ENCODE results near the gene STX19. TPM values are rescaled to one million over a fixed set of nuclear protein-coding genes. Genes with fewer than 3 reads are reported as not detected.

STX19 gene
- total RNA-seq, 4 donors from 2014 or later: 7.0 to 13.0 (median 10.3) TPM; not detected in 1

- TF ChIP-seq POLR2A (IDR thresholded peaks at IDR 0.05): no peak
- TF ChIP-seq, protein P1, sequence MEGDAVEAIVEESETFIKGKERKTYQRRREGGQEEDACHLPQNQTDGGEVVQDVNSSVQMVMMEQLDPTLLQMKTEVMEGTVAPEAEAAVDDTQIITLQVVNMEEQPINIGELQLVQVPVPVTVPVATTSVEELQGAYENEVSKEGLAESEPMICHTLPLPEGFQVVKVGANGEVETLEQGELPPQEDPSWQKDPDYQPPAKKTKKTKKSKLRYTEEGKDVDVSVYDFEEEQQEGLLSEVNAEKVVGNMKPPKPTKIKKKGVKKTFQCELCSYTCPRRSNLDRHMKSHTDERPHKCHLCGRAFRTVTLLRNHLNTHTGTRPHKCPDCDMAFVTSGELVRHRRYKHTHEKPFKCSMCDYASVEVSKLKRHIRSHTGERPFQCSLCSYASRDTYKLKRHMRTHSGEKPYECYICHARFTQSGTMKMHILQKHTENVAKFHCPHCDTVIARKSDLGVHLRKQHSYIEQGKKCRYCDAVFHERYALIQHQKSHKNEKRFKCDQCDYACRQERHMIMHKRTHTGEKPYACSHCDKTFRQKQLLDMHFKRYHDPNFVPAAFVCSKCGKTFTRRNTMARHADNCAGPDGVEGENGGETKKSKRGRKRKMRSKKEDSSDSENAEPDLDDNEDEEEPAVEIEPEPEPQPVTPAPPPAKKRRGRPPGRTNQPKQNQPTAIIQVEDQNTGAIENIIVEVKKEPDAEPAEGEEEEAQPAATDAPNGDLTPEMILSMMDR (IDR thresholded peaks at IDR 0.05): no peak
- H3K9me3 ChIP-seq: no peaks in the 10 kb centered on the region
- H3K4me1 ChIP-seq: no peaks in the 10 kb centered on the region
- no peak for DNase-seq
- H3K4me3 ChIP-seq: no peak overlapping the region
- no peak overlapping the region for H3K27ac ChIP-seq
- peaks cover 0 to 10% (median 0%) of the 10 kb centered on the region in 3 donors for H3K36me3 ChIP-seq
- H3K27me3 ChIP-seq: no peaks in the 10 kb centered on the region
Observed at GRCh38 chr3:94043285-94043684, 14.9 kb upstream of the STX19 start.

DNA sequence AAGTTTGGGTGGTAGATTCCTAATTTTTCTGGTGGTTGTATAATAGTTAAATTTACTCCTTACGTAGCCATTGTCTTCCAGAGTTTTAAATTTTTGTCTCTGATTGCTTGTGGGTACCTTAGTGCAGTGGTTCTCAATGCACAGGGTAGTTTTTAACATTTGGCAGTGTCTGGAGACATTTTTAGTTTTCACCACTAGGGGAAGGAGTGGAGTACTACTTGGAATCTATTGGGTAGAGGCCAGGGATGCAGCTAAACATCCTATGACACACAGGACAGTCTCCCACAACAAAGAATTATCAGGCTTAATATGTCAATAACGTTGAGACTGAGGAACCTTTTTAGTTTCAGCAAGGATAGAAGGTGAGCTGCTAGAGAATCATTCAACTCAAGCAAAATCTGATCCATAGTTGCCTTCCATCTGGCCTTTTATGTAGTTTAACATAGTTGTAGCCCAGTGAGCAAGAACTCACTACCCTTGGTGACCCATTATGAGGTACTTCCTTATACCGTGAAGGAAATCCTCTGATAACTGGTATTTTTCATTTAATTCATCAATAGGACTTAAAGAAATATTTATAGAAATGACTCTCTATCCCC lies 8.6 kb upstream of the STX19 start:
- no peak overlapping the region for H3K27ac ChIP-seq
- no peak overlapping the region for H3K4me3 ChIP-seq
- DNase-seq: no peak
- TF ChIP-seq, protein P1 (IDR thresholded peaks at IDR 0.05): peak in 4 of 6 experiments; percentile 39 to 60 (median 48)
- no peak for TF ChIP-seq POLR2A (IDR thresholded peaks at IDR 0.05)
- no peaks in the 10 kb centered on the region for H3K27me3 ChIP-seq
- no peaks in the 10 kb centered on the region for H3K4me1 ChIP-seq
- no peaks in the 10 kb centered on the region for H3K9me3 ChIP-seq
- no peaks in the 10 kb centered on the region for H3K36me3 ChIP-seq

GRCh38 chr3:94026623-94027022 lies 1.8 kb downstream of the STX19 start:
- no peaks in the 10 kb centered on the region for H3K4me1 ChIP-seq
- no peaks in the 10 kb centered on the region for H3K9me3 ChIP-seq
- H3K27me3 ChIP-seq: no peaks in the 10 kb centered on the region
- no peak for DNase-seq
- peak overlapping the region in 2 of 4 donors; percentile 46 to 47 for H3K4me3 ChIP-seq
- peak overlapping the region in 3 of 4 donors; percentile 25 to 78 (median 65) for H3K27ac ChIP-seq
- no peaks in the 10 kb centered on the region for H3K36me3 ChIP-seq
- TF ChIP-seq, protein P1 (IDR thresholded peaks at IDR 0.05): peak in 1 of 6 experiments; percentile 8
- TF ChIP-seq POLR2A (IDR thresholded peaks at IDR 0.05): no peak

DNA sequence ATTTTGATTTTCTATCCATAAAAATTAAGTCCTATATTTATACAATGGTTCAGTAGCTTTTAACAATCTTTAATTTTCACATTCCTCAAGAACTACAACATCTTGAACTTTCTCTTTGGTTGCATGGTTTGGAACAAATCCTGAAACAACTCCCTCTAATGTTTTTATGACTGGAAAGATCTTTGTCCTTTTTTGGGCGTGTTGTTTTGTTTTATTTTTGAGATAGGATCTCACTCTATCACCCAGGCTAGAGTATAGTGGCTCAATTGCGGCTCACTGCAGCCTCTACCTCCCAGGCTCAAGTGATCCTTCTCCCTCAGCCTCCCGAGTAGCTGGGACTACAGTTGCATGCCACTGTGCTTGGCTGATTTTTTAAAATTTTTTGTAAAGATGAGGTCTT lies 4.0 kb downstream of the STX19 start:
- no peak for TF ChIP-seq POLR2A (IDR thresholded peaks at IDR 0.05)
- TF ChIP-seq, protein P1 (IDR thresholded peaks at IDR 0.05): no peak
- DNase-seq: peak in 1 of 3 donors; percentile 48
- Histone ChIP-seq H3K9me3 (no peaks in the 10 kb centered on the region), H3K27ac (peak overlapping the region in 3 of 4 donors; percentile 25 to 78 (median 65)), H3K4me1 (no peaks in the 10 kb centered on the region), H3K4me3 (peak overlapping the region in 1 of 4 donors; percentile 4), H3K27me3 (no peaks in the 10 kb centered on the region), H3K36me3 (no peaks in the 10 kb centered on the region)

DNA sequence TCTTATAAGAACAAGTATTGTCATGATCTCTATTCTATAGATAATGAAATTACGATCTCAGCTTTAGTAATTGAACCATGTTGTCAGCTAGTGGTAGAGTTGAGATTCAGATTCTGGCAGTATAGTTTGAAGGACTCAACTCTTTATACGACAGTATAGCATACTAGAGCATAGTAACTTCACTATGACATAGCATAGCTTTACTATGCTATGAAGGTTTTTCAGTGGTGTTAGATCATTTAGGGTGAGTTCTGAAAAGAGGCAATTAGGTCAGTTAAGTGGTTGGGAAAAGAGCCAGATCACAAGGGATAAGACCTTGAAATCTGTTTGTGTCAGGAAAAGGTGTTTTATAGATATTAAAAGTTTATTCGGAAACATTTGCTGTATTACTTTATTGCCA lies 8.1 kb downstream of the STX19 start:
- no peak for DNase-seq
- no peak for TF ChIP-seq POLR2A (IDR thresholded peaks at IDR 0.05)
- TF ChIP-seq, protein P1 (IDR thresholded peaks at IDR 0.05): no peak
- Histone ChIP-seq H3K9me3 (no peaks in the 10 kb centered on the region), H3K36me3 (peaks cover 0 to 4% (median 0%) of the 10 kb centered on the region in 3 donors), H3K27ac (no peak overlapping the region), H3K27me3 (no peaks in the 10 kb centered on the region), H3K4me1 (no peaks in the 10 kb centered on the region), H3K4me3 (no peak overlapping the region)

Data from Peyer's patch (tissue), 4 donors.